Kidney tubule cell (primary cell): Measurements from ENCODE around the gene ATRX.
"Not testable (repeated sequence)": the region's sequence is repeated elsewhere in the genome, so short reads cannot be mapped to it uniquely, and the experiment has no call there.

Experiments used
- DNase-seq: peaks from one replicate; pipeline ENCODE4 v3.0.0-alpha.2; 2018; ENCODE audit warnings: low spot score

Gene ATRX, protein sequence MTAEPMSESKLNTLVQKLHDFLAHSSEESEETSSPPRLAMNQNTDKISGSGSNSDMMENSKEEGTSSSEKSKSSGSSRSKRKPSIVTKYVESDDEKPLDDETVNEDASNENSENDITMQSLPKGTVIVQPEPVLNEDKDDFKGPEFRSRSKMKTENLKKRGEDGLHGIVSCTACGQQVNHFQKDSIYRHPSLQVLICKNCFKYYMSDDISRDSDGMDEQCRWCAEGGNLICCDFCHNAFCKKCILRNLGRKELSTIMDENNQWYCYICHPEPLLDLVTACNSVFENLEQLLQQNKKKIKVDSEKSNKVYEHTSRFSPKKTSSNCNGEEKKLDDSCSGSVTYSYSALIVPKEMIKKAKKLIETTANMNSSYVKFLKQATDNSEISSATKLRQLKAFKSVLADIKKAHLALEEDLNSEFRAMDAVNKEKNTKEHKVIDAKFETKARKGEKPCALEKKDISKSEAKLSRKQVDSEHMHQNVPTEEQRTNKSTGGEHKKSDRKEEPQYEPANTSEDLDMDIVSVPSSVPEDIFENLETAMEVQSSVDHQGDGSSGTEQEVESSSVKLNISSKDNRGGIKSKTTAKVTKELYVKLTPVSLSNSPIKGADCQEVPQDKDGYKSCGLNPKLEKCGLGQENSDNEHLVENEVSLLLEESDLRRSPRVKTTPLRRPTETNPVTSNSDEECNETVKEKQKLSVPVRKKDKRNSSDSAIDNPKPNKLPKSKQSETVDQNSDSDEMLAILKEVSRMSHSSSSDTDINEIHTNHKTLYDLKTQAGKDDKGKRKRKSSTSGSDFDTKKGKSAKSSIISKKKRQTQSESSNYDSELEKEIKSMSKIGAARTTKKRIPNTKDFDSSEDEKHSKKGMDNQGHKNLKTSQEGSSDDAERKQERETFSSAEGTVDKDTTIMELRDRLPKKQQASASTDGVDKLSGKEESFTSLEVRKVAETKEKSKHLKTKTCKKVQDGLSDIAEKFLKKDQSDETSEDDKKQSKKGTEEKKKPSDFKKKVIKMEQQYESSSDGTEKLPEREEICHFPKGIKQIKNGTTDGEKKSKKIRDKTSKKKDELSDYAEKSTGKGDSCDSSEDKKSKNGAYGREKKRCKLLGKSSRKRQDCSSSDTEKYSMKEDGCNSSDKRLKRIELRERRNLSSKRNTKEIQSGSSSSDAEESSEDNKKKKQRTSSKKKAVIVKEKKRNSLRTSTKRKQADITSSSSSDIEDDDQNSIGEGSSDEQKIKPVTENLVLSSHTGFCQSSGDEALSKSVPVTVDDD (N-terminal part only)

DNA sequence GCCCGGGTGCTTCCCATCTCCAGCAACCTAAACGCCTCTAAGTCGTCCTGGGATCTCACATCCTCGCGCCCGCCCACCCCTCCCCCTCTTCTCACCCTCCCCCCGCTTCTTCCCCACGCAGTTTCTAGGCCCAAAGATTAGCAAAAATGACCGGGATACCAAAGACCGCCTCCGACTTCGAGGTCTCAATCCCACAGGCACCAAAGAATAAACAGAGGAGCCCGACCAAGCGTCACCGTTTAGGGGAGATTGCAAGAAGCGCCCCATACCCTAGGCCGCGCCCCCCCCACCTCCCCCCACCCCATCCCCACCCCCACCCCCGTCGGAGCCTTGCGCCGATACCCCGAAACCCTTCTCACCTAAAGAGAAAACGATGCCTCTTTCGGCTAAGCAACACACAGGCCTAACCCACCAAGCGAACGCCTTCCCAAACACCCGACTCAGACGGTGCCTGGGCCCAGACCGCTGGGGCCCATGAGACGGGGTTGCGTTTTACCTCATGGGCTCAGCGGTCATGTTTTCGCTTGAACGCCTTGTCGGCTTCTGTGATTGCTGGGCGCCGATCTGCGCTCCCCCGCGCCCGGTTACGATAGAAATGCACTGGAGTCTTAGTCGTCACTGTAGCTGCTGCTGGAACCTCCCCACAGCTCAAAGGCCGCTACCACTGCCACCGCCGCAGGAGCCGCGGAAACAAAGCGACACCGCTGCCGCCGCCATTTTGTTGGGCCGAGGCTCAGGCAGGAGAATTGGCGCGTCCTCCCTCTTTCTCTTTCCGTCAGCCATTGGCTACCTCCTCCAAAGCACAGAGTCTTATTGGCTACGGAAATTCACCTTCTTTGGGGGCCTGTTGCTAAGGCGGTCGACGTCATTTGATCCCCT is at the start of gene ATRX:
TSS of gene ATRX (minus strand) at position 731 of the 879 bp plus-strand sequence. CDS start at position 516, 215 bp downstream.
- DNase-seq, result peak; percentile 77

DNA sequence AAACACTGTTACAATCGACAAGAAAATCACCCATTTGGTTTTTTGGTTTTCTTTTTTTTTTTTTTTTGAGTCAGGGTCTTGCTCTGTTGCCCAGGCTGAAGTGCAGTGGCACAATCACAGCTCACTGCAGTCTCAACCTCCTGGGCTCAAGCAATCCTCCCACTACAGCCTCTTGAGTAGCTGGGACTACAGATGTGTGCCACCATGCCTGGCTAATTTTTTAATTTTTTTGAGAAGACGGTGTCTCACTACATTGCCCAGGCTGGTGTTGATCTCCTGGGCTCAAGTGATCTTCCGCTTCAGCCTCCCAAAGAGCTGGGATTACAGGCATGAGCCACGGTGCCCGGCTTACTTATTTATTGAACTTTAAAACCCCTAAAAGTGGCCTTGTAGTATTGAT is 45.5 kb upstream of the ATRX start:
- DNase-seq, result not testable (repeated sequence)

DNA sequence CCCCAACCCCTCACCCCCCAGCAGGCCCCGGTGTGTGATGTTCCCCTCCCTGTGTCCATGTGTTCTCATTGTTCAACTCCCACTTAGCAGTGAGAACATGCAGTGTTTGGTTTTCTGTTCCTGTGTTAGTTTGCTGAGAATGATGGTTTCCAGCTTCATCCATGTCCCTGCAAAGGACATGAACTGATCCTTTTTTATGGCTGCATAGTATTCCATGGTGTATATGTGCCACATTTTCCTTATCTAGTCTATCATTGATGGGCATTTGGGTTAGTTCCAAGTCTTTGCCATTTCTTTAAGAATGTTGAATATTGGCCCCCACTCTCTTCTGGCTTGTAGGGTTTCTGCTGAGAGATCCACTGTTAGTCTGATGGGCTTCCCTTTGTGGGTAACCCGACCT is 36.0 kb upstream of the ATRX start:
- DNase-seq, result not testable (repeated sequence)

DNA sequence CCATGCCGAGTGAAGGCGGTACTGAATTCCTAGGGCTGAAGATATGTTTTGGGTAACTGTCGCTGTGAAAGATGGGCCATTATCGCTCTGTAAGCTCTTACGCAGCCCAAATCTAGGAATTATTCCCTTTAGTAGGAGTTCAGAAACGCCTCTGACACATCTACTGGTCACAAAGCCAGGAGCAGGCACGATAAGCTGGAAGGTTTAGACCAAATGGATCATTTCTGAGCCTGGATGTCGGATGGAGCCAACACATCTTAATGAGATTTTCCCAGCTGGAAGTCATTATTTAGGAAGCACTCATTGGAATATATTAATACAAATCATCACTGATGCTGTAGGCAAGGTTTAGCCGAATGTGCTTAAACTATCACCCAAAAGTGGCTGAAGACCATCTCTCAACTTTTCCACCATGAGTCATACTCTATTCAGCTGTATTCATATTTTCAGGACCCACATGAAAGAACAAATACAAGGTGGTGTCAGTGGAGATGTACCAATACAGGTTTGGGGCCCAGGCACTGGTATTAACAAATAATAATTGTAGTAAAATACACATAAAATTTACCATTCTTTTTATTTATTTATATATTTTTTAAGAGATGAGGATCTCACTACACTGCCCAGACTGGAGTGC is 34.2 kb upstream of the ATRX start:
- no peak for DNase-seq

DNA sequence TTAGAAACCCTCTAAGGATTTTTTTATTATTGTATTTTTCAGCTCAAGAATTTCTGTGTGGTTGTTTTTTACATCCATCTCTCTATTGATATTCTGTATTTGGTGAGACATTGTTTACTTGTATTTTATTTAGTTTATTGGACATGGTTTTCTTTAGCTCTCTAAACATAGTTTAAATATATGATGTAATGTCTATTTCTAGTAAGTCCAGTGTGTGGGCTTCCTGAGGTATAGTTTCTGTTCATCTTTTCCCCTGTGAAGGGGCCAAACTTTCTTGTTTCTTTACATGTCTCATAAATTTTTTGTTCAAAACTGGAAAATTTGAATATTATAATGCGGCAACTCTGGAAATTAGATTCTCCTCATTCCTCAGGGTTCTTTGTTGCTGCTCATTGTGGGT is 28.2 kb upstream of the ATRX start:
- no peak for DNase-seq

DNA sequence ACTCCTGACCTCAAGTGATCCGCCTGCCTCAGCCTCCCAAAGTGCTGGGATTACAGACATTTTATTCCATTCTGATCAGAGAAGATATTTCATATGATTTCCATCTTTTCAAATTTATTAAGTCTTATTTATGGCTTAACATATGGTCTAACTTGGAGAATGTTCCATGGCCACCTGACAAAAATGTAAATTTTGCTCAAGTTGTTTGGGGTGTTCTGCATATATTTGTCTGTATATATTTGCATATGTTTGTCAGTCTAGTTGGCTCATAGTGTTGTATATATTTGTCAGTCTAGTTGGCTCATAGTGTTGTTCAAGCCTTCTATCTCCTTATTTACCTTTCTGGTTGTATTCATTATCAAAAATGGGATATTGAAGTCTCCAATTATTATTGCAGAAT is 16.2 kb upstream of the ATRX start:
- no peak for DNase-seq

DNA sequence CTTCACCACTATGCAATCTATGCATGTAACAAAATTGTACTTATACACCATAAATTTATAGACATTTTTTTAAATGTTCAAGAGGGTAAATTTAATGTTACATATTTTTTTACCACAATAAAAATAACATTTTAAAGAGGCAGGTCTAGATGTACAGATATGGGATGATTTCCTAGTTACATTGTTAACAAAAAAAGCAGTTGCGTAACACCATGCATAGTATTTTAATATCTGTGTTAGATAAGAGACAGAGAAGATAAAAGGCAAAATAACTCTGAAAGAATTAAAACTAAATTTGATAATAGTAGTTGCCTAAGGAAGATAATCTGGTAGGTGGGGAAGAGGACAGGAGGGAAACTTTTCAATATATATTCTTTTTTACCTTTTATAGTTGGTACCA is 9.1 kb upstream of the ATRX start:
- no peak for DNase-seq

DNA sequence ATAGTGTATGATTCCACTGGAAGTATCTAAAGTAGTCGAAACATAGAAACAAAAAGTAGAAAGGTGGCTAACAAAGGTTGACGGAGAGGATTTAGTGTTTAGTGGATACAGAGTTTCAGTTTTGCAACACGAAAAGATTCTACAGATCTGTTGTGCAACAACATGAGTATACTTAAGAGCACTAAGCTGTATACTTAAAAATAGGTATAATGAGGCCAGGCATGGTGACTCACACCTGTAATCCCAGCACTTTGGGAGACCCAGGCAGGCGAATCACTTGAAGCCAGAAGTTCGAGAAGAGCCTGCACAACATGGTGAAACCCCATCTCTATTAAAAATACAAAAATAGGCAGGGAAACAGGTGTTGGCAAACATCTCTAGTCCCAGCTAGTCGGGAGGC is 7.9 kb upstream of the ATRX start:
- DNase-seq, result no peak

DNA sequence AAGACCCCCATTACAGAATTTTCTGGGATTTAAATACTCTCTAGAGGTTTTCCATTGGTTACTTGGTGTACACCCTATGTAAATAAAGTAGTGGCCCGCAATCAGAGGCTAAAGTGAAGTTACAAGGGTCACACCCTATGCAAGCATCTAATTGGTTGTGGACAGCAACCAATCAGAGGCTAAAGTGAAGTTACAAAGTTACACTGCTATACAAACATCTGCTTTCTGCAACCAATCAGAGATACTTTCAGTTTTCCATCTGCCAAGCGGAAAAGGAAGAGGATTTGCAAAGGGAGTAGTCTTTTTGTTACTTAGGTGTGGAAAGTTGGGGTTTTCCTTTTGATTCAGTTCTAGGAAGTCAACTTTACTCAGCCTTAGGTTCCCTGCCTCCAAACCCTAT is 2.0 kb upstream of the ATRX start:
- peak; percentile 44 for DNase-seq

DNA sequence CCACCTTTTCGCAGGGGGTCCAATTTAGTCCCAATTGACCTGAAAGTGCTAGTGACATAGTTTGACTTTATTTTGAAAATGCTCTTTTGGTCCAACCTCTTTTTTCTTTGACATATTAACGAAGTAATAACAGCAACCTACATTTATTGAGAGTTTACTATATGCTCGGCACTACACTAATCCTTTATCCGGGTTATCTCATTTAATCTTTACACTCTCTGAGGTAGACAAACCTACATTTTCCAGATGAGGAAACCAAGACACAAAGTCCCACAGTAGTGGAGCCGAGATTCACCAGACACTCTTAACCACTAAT is 307 bp upstream of the ATRX start:
- DNase-seq, result no peak

DNA sequence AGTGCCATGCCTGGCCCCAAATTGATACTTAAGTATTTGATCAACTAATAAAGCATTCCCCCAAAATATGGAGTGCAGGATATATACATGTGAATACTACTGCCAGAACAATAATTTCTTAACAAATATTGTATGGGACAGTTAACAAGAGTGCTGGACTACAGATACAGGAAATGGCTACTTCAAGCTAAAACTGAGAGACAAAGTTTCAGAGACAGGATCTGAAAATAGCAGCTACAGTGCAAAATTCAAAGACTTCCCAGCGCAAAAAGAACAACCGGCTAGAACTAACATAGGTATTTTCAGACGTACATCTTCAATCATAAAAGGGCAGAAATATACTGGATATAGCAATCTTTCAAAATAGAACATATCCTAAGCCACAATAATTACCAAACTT is 6.3 kb downstream of the ATRX start:
- DNase-seq, result no peak

DNA sequence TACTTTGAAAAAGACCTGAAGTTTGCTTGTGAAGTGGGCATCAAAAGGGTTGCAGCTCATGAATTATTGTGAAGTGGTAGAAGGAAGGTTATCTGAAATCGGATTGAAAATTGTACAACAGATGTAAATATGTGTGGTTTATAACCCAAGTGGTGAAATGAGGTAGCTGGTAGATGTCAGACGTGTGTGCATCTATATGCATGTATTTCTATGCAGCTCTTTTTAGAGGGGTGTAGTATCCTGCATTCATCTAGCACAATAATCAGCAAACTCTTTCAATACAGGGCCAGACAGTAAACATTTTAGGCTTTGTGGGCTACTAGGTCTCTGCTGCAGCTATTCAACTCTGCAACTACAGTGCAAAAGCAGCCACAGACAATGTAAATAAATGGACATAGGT is 9.4 kb downstream of the ATRX start:
- no peak for DNase-seq

DNA sequence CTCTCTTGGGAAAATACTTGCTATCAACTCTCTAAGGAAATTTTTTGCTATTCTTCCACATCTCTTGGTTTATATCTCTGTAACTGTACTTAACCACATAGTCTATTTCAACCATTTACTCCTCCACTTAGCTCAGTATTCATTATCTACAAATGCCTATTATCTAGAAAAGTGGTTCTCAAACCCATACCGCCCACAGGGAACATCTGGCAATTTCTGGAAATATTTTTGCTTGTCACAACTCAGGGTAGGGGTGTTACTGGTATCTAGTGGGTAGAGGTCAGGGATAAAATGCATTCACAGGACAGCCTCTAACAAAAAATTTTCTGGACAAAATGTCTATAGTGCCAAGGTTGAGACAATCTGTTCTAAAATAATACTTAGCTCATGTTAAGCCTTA is 14.4 kb downstream of the ATRX start:
- no peak for DNase-seq

DNA sequence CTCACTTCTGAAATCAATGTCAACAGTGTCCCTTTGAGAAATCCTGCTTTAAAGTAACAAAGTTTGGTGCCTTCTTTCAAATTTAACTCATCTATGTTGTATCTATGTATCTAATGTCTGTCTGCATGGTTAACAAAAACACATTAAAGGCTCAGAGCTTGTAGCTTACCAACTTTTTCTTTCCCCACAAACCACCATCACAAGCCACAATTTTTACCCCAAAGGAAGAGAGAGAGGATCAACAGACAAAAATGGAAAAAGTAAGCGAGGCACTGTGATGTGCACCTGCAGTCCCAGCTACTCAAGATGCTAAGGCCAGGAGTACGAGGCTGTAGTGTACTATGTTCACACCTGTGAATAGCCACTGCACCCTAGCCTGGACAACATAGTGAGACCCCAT is 17.2 kb downstream of the ATRX start:
- DNase-seq, result no peak

DNA sequence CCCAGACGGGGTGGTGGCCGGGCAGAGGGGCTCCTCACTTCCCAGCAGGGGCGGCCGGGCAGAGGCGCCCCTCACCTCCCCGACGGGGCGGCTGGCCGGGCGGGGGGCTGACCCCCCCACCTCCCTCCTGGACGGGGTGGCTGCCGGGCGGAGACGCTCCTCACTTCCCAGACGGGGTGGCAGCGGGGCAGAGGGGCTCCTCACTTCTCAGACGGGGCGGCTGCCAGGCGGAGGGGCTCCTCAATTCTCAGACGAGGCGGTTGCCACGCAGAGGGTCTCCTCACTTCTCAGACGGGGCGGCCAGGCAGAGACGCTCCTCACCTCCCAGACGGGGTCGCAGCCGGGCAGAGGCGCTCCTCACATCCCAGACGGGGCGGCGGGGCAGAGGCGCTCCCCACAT is 19.8 kb downstream of the ATRX start:
- not testable (repeated sequence) for DNase-seq

DNA sequence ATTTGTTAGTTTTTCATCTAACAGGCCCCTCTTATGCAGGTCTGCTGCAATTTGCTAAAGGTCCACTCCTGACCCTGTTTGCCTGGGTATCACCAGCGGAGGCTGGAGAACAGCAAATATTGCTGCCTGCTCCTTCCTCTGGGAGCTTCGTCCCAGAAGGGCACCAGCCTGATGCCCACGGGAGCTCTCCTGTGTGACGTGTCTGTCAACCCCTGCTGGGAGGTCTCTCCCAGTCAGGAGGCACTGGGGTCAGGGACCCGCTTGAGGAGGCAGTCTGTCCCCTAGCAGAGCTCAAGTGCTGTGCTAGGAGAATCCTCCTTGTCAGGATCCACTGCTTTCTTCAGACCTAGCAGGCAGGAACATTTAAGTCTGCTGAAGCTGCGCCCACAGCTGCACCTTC is 30.5 kb downstream of the ATRX start:
- DNase-seq, result no peak

DNA sequence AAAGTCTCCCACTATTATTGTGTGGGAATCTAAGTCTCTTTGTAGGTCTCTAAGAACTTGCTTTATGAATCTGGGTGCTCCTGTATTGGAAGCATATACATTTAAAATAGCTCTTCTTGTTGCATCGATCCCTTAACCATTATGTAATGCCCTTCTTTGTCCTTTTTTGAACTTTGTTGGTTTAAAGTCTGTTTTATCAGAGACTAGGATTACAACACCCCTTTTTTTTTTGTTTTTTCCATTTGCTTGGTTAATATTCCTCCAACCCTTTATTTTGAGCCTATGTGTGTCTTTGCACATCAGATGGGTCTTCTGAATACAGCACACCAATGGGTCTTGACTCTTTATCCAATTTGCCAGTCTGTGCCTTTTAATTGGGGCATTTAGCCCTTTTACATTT is 32.1 kb downstream of the ATRX start:
- DNase-seq, result not testable (repeated sequence)

DNA sequence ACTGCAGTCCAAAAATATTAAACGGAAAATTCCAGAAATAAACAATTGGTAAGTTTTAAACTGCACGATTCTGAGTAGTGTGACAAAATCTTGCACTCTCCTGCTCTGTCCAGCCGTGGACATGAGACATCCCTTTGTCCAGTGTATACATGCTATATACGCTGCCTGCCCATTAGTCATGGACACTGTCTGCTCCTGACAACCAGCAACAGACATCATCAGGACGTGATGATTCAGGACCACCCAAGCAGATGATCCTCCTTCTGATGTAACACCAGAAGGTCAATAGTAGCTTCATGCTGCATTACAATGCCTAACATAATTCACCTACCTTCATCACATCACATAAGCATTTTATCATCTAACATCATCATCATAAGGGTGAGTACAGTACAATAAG is 36.3 kb downstream of the ATRX start:
- DNase-seq, result peak; percentile 32

DNA sequence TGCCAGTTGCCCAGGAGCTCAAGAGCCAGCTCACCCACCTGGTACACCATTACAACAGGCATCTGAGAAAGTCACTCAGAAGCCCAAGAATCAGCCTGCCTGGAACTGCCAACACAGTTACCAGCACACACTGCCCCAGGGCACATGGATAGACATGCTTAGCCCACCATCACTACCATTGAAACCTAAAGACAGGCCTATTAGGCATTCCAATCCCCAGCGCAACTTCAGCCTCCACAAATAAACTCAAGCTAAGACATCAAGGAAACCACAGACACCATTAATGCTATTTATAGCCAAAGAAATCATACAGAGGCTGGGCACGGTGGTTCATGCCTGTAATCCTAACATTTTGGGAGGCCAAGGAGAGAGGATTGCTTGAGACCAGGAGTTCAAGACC is 42.3 kb downstream of the ATRX start:
- DNase-seq, result no peak

DNA sequence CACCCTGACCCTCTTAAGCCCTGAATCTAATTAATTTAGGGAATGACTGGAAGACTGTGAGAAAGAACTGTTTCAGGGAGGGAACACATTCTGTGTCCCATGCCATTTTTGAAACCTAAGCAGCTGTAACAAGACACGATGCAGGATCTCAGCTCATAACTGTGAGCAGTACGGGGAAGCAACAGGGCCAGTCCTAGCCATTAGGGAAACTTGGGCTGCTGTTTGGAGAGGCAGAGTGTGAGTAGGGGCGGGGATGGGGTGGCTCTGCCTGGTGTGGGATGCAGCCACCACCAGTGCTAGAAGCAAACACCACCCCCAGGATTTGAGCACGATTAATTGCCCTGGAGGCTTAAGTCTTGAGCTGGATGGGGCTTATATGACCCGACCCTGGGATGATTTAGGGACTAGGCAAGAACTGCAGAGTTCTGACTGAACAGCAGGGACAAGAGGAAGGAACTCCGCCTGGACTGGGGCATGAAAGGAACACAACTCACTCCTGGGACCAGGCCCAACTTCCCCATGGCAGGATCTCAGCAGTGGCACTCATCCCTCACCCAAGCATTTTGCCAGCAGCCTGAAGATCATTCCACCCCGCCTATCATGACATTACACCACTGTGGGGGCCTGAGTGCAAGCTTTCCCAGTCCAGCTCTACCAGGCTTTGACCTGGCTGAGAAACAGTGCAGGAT is 43.1 kb downstream of the ATRX start:
- DNase-seq, result no peak
